GM23338 (cell line): Measurements from ENCODE around the gene LASP1NB.

Experiments used
- EZH2 ChIP-seq: fragments of 200-600 bp; sonication (generic); IDR thresholded peaks from one replicate; pipeline ENCODE4 v1.8.0; 2017; ENCODE audit warnings: antibody characterized with exemption, mild to moderate bottlenecking, low read depth; ENCODE audit not compliant: unreplicated experiment
- TF ChIP-seq, protein P1 (sequence below), 2 experiments: fragments of 200-600 bp in 1 of 2; sonication (generic) in 1 of 2; conservative IDR thresholded peaks; 2 replicates each; pipeline versions ENCODE4 v1.5.1 to v1.6.1; 2016 to 2017; ENCODE audit warnings: antibody characterized with exemption in 2 of 2, low read depth in 2 of 2, mild to moderate bottlenecking in 2 of 2, moderate library complexity in 1 of 2

DNA sequence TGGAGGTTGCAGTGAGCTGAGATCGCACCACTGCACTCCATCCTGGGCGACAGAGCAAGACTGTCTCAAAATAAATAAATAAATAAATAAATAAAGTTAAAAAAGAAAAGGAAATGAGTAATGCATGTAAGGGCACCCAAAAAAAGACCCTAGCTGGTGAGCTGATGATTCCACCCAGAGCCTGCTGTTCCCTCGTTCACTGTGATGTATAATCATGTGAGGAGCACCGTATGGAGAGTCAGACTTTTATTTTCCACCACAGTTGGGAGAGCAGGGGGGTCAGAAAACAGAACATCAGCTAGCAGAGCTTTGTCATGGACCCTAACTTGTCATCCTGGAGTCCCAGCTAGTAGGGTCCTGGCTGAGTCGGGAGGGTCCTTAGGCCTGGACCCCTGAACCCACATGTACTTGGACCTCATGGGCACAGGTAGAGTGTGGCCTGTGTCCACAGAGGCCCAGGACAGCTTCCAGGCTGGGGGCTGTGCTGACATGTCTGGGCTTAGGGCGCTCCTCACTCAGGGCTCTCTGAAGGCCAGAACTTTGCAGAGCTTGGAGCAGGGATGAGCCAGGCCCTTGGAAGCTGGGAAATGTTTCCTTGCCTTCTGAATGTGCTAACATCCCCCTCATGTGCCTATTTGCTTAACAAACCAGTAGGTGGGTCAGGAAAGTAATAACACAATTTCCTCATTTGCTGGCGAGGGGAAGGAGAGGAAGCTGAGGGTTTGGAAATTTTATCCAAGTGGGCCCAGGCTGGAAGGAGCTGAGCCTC is 18.8 kb upstream of the LASP1NB start:
- TF ChIP-seq, protein P1, sequence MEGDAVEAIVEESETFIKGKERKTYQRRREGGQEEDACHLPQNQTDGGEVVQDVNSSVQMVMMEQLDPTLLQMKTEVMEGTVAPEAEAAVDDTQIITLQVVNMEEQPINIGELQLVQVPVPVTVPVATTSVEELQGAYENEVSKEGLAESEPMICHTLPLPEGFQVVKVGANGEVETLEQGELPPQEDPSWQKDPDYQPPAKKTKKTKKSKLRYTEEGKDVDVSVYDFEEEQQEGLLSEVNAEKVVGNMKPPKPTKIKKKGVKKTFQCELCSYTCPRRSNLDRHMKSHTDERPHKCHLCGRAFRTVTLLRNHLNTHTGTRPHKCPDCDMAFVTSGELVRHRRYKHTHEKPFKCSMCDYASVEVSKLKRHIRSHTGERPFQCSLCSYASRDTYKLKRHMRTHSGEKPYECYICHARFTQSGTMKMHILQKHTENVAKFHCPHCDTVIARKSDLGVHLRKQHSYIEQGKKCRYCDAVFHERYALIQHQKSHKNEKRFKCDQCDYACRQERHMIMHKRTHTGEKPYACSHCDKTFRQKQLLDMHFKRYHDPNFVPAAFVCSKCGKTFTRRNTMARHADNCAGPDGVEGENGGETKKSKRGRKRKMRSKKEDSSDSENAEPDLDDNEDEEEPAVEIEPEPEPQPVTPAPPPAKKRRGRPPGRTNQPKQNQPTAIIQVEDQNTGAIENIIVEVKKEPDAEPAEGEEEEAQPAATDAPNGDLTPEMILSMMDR (conservative IDR thresholded peaks at IDR 0.05; ENCODE audit: low read depth in 2 of 2) = 0 out of 4 replicates have a peak, but pooled peaks of 1 of the 2 experiments have one; percentile 10
- TF ChIP-seq EZH2 = no peak
